Parathyroid adenoma (tissue), 2 donors: Measurements from ENCODE around the gene SERPINA3.

Source experiments
- H2AFZ ChIP-seq: fragments of 300-600 bp; sonication (generic); one replicate; pipeline ENCODE4 v1.7.0; 2017; ENCODE audit warnings: antibody characterized with exemption, mild to moderate bottlenecking
- H3K27ac ChIP-seq: fragments of 300-600 bp; sonication (generic); one replicate; pipeline ENCODE4 v1.7.0; 2017
- H3K27me3 ChIP-seq: fragments of 300-600 bp; sonication (generic); one replicate; pipeline ENCODE4 v1.7.0; 2017; ENCODE audit warnings: low read length; ENCODE audit not compliant: control insufficient read depth, insufficient read depth
- H3K36me3 ChIP-seq: fragments of 300-600 bp; sonication (generic); one replicate; pipeline ENCODE4 v1.7.0; 2017; ENCODE audit warnings: low read length; ENCODE audit not compliant: control insufficient read depth, insufficient read depth
- H3K4me1 ChIP-seq: fragments of 300-600 bp; sonication (generic); one replicate; pipeline ENCODE4 v1.7.0; 2017; ENCODE audit warnings: control low read depth
- H3K4me2 ChIP-seq: fragments of 300-600 bp; sonication (generic); one replicate; pipeline ENCODE4 v1.7.0; 2017; ENCODE audit warnings: low read length
- H3K4me3 ChIP-seq: fragments of 300-600 bp; sonication (generic); one replicate; pipeline ENCODE4 v1.7.0; 2017; ENCODE audit warnings: low read depth, low read length
- H3K79me2 ChIP-seq: fragments of 300-600 bp; sonication (generic); one replicate; pipeline ENCODE4 v1.7.0; 2017; ENCODE audit warnings: control low read depth
- H3K9ac ChIP-seq: fragments of 300-600 bp; sonication (generic); one replicate; pipeline ENCODE4 v1.7.0; 2017; ENCODE audit warnings: mild to moderate bottlenecking
- H3K9me3 ChIP-seq: fragments of 300-600 bp; sonication (generic); one replicate; pipeline ENCODE4 v1.7.0; 2017; ENCODE audit warnings: low read length; ENCODE audit not compliant: control insufficient read depth
- CTCF ChIP-seq: fragments of 300-600 bp; sonication (generic); IDR thresholded peaks from one replicate; pipeline ENCODE4 v1.7.0; 2017; ENCODE audit warnings: antibody characterized with exemption, mild to moderate bottlenecking
- donor health status: primary hyperparathyroidism.

Gene SERPINA3

GRCh38 chr14:94622653-94623421, 10.6 kb downstream of the SERPINA3 start:
- Histone ChIP-seq H3K9me3 (no peaks in the 10 kb centered on the region), H3K4me3 (no peak overlapping the region), H2AFZ (no peak overlapping the region), H3K79me2 (no peaks in the 10 kb centered on the region), H3K9ac (no peak overlapping the region), H3K27ac (no peak overlapping the region), H3K36me3 (no peaks in the 10 kb centered on the region), H3K4me1 (no peaks in the 10 kb centered on the region), H3K27me3 (no peaks in the 10 kb centered on the region), H3K4me2 (no peak overlapping the region)
- no peak for TF ChIP-seq CTCF

DNA sequence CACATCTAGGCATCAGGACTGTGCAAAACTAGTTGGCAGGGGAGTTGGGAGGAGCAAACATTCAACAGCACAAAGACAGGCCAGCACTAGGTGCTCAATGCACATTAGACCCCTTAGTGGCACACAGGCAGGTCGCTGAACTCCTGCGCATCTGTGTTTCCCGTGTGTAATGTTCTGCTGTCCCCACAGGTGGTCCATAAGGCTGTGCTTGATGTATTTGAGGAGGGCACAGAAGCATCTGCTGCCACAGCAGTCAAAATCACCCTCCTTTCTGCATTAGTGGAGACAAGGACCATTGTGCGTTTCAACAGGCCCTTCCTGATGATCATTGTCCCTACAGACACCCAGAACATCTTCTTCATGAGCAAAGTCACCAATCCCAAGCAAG, 11.2 kb downstream of the SERPINA3 start:
- H2AFZ ChIP-seq: no peak overlapping the region
- no peak overlapping the region for H3K4me2 ChIP-seq
- no peak for TF ChIP-seq CTCF
- no peaks in the 10 kb centered on the region for H3K4me1 ChIP-seq
- H3K36me3 ChIP-seq: no peaks in the 10 kb centered on the region
- no peaks in the 10 kb centered on the region for H3K9me3 ChIP-seq
- H3K4me3 ChIP-seq: no peak overlapping the region
- H3K9ac ChIP-seq: no peak overlapping the region
- H3K79me2 ChIP-seq: no peaks in the 10 kb centered on the region
- no peak overlapping the region for H3K27ac ChIP-seq
- H3K27me3 ChIP-seq: no peaks in the 10 kb centered on the region

DNA sequence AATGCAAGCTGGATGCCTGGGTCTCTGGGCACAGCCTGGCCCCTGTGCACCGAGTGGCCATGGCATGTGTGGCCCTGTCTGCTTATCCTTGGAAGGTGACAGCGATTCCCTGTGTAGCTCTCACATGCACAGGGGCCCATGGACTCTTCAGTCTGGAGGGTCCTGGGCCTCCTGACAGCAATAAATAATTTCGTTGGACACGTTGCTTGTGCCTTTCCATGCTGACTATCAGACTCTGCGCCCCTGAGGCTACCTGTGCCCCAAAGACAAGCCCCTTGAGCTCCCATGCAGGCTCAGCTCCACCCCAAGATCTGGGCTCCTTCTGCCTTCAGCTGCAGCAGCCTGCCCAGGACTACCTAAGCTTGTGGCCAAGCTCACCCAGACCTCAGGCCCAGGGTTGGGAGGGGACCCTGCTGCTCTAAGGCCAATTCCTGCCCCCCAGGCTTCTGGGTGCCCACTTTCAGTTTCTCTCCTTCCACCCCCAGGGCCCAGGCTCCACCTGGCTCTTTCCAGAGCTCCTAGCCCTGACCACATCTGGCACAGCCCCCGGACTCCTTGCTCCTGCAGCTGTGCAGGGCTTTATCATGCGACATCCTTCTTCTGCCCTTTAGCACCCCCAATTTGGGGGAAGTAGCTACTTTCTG, 11.8 kb downstream of the SERPINA3 start:
- H3K27me3 ChIP-seq: no peaks in the 10 kb centered on the region
- H3K4me2 ChIP-seq: no peak overlapping the region
- no peak overlapping the region for H3K27ac ChIP-seq
- H3K79me2 ChIP-seq: no peaks in the 10 kb centered on the region
- no peak overlapping the region for H3K9ac ChIP-seq
- H3K9me3 ChIP-seq: no peaks in the 10 kb centered on the region
- no peaks in the 10 kb centered on the region for H3K36me3 ChIP-seq
- no peak overlapping the region for H3K4me3 ChIP-seq
- TF ChIP-seq CTCF: no peak
- H3K4me1 ChIP-seq: no peaks in the 10 kb centered on the region
- H2AFZ ChIP-seq: no peak overlapping the region

DNA sequence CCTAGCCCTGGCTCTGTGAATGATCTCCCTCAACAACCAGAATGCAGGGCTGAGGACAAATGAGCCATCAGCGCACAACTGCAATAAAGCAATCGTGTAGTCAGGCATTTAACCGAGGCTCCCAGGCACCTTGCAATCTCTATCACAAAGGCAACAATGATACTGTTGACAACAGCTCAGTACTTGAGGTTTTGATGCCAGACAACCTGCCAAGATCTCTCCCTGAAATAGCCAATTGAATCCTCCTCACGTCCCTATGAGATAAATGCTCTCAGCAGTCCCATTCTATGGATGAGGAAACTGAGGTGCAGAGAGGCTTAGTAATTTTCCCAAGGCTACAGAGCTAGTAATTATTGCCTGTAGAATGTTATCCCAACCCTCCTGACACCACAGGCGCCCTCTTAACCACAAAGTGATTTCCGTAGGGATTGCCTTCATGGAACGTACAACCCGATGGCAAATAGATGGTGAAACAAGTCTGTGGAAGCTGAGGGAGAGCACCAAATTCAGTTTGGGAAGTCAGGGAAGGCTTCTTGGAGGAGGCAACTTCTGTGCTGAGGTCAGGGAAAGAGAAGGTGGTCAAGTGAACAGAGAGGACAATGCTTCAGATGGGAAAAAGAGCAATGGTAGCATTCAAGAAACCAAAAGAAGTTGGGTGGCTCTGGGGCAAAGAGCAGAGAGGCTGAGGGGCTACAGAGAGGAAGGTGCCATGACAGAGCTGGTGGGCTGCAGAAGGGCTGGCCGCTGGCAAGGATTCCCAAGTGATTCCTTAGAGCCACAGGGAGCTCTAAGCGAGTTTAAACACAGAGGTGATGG, 12.6 kb downstream of the SERPINA3 start:
- no peak overlapping the region for H2AFZ ChIP-seq
- H3K4me1 ChIP-seq: no peaks in the 10 kb centered on the region
- no peak overlapping the region for H3K9ac ChIP-seq
- no peaks in the 10 kb centered on the region for H3K27me3 ChIP-seq
- no peaks in the 10 kb centered on the region for H3K36me3 ChIP-seq
- H3K4me3 ChIP-seq: no peak overlapping the region
- no peaks in the 10 kb centered on the region for H3K9me3 ChIP-seq
- no peaks in the 10 kb centered on the region for H3K79me2 ChIP-seq
- H3K4me2 ChIP-seq: no peak overlapping the region
- TF ChIP-seq CTCF: no peak
- H3K27ac ChIP-seq: no peak overlapping the region
